A172 (cell line): ENCODE data around the gene LGSN. TPM values are rescaled to one million over a fixed set of nuclear protein-coding genes. Genes with fewer than 3 reads are reported as not detected.
A peak's percentile ranks its signal among the peaks of the same experiment; 100 is the strongest.
"Not testable (repeated sequence)": the region's sequence is repeated elsewhere in the genome, so short reads cannot be mapped to it uniquely, and the experiment has no call there.

Source experiments
- DNase-seq: peaks from one replicate; pipeline ENCODE4 v3.0.0-alpha.2; 2015; ENCODE audit warnings: low spot score
- total RNA-seq: library from RNA; depleted of rRNA; stranded (reverse); fragments of >200 nt; shearing (Covaris generic); gene quantifications from 2 replicates; pipeline ENCODE4 v1.2.3, GENCODE V29; 2014; rRNA removed

LGSN gene
- total RNA-seq, result not detected in 2 replicates

- no peak for DNase-seq
Observed at GRCh38 chr6:63319939-63320338, at the start of gene LGSN. Gene LGSN, minus strand, starts transcription at chr6:63319983. Its CDS starts 40 bp downstream, at chr6:63319943.

DNA sequence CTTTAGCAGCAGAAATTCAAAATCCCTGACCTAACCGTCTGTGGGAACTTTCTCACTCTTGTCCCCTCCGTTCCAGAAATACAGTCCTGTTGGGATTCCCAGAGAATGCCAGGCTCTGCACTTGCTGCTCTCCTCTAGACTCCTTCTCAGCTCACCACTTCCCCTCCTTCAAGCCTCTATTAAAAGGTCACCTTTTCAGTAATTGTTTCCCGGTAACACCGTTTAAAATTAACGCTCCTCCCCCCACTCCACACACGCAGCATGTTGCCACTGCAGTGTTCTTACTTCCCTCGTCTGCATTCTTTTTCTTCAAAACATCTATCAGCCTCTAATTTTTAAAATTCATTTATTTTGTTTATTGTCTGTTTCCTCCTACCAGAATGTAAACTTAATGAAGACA is 48.6 kb upstream of the LGSN start:
- DNase-seq, result no peak

GRCh38 chr6:63362500-63363120 is 42.8 kb upstream of the LGSN start:
- DNase-seq, result not testable (repeated sequence)

DNA sequence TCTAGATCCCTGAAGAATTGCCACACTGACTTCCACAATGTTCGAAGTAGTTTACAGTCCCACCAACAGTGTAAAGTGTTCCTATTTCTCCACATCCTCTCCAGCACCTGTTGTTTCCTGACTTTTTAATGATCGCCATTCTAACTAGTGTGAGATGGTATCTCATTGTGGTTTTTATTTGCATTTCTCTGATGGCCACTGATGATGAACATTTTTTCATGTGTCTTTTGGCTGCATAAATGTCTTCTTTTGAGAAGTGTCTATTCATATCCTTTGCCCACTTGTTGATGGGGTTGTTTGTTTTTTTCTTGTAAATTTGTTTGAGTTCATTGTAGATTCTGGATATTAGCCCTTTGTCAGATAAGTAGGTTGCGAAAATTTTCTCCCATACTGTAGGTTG is 37.6 kb upstream of the LGSN start:
- DNase-seq, result not testable (repeated sequence)

- no peak for DNase-seq
Observed at GRCh38 chr6:63355632-63356031, 35.8 kb upstream of the LGSN start.

- no peak for DNase-seq
Observed at GRCh38 chr6:63353286-63353630, 33.5 kb upstream of the LGSN start.

- peak; percentile 10 for DNase-seq
Observed at GRCh38 chr6:63352544-63353285, 32.9 kb upstream of the LGSN start.

DNA sequence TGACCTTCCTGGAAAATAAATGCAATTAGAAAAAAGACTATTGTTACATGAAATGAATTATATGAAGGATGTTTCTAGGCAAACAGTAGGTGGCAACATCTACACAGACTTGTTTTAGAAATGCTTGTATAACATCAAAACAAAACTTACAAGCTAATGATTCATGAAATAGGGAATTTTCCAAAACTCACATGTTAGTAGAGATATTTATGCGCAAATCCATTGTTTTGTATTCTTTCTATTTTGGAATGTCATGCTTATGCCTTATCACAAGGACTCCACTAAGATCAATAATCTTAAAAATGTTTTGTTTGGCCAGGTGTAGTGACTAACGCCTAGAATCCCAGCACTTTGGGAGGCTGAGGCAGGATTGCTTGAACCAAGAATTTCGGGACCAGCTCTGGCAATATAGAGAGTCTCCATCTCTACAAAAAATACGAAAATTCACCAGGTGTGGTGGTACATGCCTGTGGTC is 32.3 kb upstream of the LGSN start:
- DNase-seq, result peak; percentile 47

DNA sequence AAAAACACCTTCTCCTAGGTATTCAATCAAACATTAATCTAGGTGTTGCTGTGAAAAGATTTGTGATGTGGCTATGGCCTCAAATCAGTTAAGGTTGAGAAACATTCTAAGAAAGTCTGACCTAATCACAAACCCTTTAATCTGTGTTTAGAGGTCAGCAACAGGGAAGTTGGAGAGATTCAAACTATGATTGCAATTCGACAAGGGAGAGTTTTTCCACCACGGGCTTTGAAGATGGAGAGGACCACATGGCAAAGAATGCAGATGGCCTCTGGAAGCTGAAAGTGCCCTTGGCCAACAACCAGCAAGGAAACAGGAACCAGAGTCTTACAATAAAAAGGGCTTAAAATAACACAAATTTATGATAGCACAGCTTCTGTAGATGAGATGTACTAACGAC is 29.6 kb upstream of the LGSN start:
- no peak for DNase-seq

- DNase-seq, result no peak
Observed at GRCh38 chr6:63348836-63349235, 29.1 kb upstream of the LGSN start.

DNA sequence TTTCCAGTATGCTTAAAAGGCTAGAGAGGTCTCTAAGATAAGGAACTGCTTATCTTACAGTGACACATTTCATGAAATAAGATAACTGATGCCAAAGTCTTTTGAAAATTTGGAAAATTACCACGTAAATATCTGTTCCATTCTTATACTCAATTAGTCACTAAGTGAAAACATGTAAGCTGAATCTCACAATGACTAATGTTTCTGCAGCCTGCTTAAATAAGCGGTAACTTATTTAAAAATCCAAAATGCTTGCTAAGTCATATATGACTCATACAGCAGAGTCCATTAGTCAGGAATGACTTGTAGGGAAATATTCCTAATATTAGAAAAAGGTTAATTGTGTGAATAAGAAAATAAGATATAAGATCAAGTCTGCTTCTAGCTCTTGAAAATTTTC is 27.8 kb upstream of the LGSN start:
- peak; percentile 66 for DNase-seq

DNA sequence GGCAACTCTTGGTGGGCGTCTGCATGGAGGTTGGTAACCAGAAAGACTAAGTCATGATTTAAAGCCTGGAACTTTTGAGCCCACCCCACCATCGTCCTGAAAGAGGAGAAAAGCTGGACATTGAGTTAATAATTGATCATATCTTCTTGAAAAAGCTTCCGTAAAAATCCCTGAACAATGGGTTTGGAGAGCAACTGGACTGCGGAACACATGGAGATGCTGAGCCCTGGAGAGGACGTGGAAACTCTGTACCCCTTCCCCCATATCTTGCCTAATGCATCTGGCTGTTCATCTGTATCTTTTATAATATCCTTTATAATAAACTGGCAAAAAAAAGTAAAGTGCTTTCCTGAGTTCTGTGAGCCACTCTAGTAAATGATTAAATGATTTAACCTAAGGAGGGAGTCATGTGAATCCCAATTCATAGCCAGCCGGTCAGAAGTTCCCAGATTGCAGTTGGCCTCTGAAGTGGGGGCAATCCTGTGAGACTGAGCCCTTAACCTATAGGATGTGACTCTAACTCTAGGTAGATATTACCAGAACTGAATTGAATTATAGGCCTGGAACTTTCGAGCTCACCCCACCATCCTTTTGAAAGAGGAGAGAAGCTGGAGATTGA is 26.5 kb upstream of the LGSN start:
- no peak for DNase-seq

GRCh38 chr6:63340351-63340750 is 20.6 kb upstream of the LGSN start:
- no peak for DNase-seq

GRCh38 chr6:63334652-63335051 is 14.9 kb upstream of the LGSN start:
- DNase-seq, result not testable (repeated sequence)

DNA sequence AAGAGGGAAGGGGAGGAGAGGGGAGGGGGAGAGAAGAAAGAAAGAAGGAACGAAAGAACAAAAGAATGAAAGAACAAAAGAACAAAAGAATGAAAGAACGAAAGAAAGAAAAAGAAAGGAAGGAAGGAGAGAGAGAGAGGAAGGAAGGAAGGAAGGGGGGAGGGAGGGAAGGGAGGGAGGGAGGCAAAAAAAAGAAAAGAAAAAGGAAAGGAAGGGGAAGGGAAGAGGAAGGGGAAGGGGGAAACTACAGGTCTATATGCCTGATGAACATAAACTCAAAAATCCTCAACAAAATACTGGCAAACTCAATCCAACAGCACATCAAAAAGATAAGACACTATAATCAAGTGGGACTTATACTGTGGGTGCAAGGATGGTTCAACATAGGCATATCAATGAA is 13.7 kb upstream of the LGSN start:
- DNase-seq, result no peak

- not testable (repeated sequence) for DNase-seq
Observed at GRCh38 chr6:63326630-63327029, 6.8 kb upstream of the LGSN start.

GRCh38 chr6:63322981-63323380 is 3.2 kb upstream of the LGSN start:
- no peak for DNase-seq

GRCh38 chr6:63321821-63322220 is 2.0 kb upstream of the LGSN start:
- DNase-seq, result no peak

DNA sequence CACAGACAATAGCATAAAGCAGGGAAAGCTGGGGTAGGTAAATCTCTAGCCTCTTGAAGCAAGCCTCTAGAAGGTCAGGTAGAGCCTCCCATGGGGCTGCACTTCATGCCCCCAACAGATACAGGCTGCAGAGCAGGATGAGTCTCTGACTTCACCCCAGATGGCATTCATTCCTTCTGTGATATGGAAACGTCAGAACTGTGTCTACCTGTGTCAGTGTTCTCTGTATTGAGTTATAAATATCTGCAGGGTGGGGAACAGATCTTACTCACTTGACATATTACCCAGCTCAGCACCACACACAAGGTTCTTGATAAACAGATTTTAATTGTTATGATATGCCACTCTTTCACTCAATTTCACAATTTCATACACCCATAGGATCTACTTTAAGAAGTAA is 2.1 kb downstream of the LGSN start:
- DNase-seq, result no peak

- no peak for DNase-seq
Observed at GRCh38 chr6:63316113-63316512, 3.7 kb downstream of the LGSN start.

DNA sequence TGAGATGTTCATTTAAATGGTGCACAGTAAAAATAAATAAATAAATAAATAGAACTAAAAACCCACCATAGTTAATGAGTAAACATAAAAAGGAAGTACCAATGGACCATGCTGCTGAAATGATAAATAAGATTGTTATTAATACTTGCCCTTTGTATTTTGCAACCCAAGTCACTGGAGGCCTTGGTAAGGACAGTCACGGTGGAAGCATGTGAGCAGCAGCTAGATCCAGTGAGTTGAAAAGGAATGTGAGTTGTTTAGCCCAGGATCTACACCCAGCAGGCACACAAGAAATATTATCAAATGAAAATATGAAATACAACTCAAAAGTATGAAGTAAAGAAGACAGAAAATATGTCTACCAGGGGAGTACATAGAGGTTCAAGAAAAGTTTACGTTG is 6.7 kb downstream of the LGSN start:
- DNase-seq, result no peak

GRCh38 chr6:63307581-63308246 is 12.1 kb downstream of the LGSN start:
- peak; percentile 51 for DNase-seq

DNA sequence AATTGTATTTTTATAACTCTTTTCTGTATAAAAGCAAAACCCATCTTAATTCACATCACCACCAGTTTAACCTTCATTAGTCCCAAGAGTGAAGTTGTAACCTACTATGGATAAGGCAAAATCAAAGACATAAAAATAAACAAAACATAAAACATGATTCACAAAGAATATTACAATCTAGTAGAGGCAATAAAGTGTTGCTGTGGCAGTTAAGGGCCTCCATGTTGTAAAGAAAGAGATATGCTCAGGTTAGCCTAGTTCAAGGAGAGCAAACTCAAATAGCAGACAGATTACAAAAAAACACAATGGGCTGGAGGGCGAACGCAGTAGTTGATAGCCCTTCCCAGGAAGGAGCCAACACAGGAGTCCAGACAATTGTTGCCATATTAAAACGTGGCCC is 13.4 kb downstream of the LGSN start:
- no peak for DNase-seq
